Activated CD4-positive, alpha-beta T cell treated with anti-CD3 and anti-CD28 coated beads, Interleukin-2, amount 10 ng/mL, durations not matched to agents 24 days and 14 days (primary cell): ENCODE results near the gene PCNT. TPM values are rescaled to one million over a fixed set of nuclear protein-coding genes. Genes with fewer than 3 reads are reported as not detected.
"Not testable (repeated sequence)": the region's sequence is repeated elsewhere in the genome, so short reads cannot be mapped to it uniquely, and the experiment has no call there.

Experiments used
- DNase-seq: peaks from one replicate; pipeline ENCODE4 v3.0.0; 2022
- H3K27ac Mint-ChIP-seq: one replicate; pipeline ENCODE4 v1.8.0; 2022; ENCODE audit warnings: mild to moderate bottlenecking, mixed read lengths
- H3K27me3 Mint-ChIP-seq: one replicate; pipeline ENCODE4 v1.8.0; 2022; ENCODE audit warnings: mixed read lengths
- H3K36me3 Mint-ChIP-seq: one replicate; pipeline ENCODE4 v1.8.0; 2022; ENCODE audit warnings: low read depth, mild to moderate bottlenecking, mixed read lengths
- H3K4me1 Mint-ChIP-seq: one replicate; pipeline ENCODE4 v1.8.0; 2021; ENCODE audit warnings: mixed read lengths
- H3K4me3 Mint-ChIP-seq: one replicate; pipeline ENCODE4 v1.8.0; 2022; ENCODE audit warnings: mild to moderate bottlenecking, moderate library complexity, mixed read lengths
- H3K9me3 Mint-ChIP-seq: one replicate; pipeline ENCODE4 v1.8.0; 2021; ENCODE audit warnings: mixed read lengths
- intact Hi-C: fragments of 100-400 bp; cut with micrococcal nuclease; formaldehyde crosslinking; loops from one replicate; pipeline ENCODE4 v1.15.1; 2023
- total RNA-seq: library from RNA; stranded (reverse); gene quantifications from 2 replicates; pipeline ENCODE4 v1.2.3, GENCODE V29; 2022

The PCNT gene
- total RNA-seq, 1 donor from 2014 or later, result 52.0 TPM

DNA sequence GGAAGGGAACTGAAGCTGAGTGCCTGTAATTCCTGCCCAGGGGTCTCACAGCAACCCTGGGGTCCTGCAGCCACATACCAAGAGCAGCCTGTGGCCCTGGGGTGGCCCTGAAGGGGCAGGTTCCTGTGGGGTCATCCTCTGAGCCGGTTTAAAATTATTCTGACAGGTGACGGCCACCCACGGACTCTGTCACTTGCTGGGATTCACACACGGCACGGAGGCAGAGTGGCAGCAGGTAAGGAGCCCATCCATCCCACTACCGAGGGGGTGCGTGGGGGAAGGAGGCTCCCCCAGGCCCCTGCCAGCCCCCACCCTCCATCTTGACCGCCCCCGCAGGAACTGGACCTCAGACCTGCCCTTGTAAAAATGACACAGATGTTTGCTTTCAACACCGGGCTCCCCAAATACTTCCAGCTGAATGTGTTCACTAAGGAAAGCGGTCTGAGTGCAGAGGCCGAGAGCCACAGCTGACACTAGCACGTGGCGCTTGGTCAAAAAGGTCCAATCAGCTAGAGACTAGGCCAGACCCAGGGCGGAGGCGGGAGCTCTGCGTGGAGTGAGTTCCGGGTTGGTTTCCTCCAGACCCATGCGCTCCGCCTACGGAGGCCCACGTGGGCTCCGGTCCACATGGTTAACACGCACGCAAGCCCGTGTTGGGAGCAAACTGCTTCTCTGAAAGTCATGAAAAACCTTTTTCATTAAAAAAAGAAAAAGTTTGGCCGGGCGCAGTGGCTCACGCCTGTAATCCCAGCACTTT, 27.8 kb upstream of the PCNT start:
- peak overlapping the region; percentile 63 for H3K4me3 Mint-ChIP-seq
- peak overlapping the region; percentile 78 for H3K27ac Mint-ChIP-seq
- intact Hi-C loops, result loop anchor here (1.0 kb wide), 1 partner anchor 10 kb away; the partner anchor contains the start of gene YBEY
- H3K36me3 Mint-ChIP-seq, result peaks cover 33% of the 10 kb centered on the region
- DNase-seq, result peak; percentile 89
- H3K9me3 Mint-ChIP-seq, result no peaks in the 10 kb centered on the region
- H3K4me1 Mint-ChIP-seq, result peaks cover 17% of the 10 kb centered on the region
- H3K27me3 Mint-ChIP-seq, result no peaks in the 10 kb centered on the region

DNA sequence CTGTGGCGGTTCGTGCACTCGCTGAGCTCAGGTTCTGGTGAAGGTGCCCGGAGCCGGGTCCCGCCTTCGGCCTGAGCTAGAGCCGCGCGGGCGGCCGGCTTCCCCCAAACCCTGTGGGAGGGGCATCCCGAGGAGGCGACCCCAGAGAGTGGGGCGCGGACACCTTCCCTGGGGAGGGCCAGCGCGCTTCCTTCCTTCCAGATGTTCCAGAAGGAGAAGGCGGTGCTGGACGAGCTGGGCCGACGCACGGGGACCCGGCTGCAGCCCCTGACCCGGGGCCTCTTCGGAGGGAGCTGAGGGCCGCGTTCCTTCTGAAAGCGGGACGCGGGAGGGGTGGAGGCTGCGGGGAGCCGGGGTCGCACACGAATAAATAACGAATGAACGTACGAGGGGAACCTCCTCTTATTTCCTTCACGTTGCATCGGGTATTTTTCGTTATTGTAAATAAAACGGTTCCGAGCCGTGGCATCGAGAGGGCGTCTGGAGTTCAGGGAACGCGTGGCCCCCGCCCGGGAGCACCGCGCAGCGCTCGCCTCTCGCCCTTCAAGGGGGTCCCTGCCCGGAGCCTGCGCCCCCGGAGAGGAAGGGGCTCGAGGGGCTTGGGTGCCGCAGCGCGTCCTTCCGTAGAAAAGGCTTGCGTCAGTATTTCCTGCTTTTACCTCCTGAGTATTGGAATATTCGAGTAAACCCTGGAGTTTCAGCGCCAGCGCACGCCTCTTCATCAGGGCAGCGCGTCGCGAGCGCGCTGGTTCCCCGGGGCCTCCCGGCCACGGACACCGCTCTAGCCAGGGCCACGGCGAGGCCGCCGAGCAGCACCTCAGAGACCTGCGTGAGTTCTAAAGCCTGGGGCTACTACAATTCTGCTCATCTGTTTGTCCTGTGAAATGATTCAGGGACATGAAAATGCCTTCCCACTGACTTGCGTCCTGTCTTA, 26.4 kb upstream of the PCNT start:
- no peaks in the 10 kb centered on the region for H3K9me3 Mint-ChIP-seq
- H3K4me3 Mint-ChIP-seq, result peak overlapping the region; percentile 54

DNA sequence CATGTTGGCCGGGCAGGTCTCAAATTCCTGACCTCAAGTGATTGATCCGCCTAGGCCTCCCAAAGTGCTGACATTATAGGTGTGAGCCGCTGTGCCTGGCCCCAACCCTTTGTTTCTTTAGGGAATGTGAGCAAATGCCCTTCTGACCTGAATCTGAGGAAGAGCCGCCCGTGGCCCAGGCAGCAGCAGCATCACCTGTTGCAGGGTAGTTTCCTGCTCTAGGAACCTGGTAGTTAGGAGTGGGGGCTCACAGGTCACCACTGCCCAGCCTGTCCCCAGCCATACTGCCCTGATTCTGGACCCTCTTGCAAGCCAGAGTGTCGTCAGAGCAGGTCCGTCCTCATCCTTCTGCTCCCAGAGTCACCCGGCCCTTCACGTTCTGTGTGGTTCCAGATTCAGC, 24.8 kb upstream of the PCNT start:
- no peaks in the 10 kb centered on the region for H3K27me3 Mint-ChIP-seq
- intact Hi-C loops, result no loop called here
- no peaks in the 10 kb centered on the region for H3K9me3 Mint-ChIP-seq
- H3K4me1 Mint-ChIP-seq, result peaks cover 15% of the 10 kb centered on the region
- no peak overlapping the region for H3K4me3 Mint-ChIP-seq
- H3K27ac Mint-ChIP-seq, result no peak overlapping the region
- DNase-seq, result no peak
- peaks cover 28% of the 10 kb centered on the region for H3K36me3 Mint-ChIP-seq

More for the DNA sequence above, 26.4 kb upstream of the PCNT start:
- intact Hi-C loops, result no loop called here
- Mint-ChIP-seq H3K27me3 (no peaks in the 10 kb centered on the region), H3K27ac (peak overlapping the region; percentile 55), H3K4me1 (peaks cover 15% of the 10 kb centered on the region), H3K36me3 (peaks cover 23% of the 10 kb centered on the region)
- DNase-seq, result peak; percentile 64

- H3K9me3 Mint-ChIP-seq, result no peaks in the 10 kb centered on the region
- peaks cover 37% of the 10 kb centered on the region for H3K36me3 Mint-ChIP-seq
- H3K4me3 Mint-ChIP-seq, result no peak overlapping the region
- peaks cover 3% of the 10 kb centered on the region for H3K4me1 Mint-ChIP-seq
- H3K27ac Mint-ChIP-seq, result no peak overlapping the region
- intact Hi-C loops, result no loop called here
- no peak for DNase-seq
- no peaks in the 10 kb centered on the region for H3K27me3 Mint-ChIP-seq
Observed at GRCh38 chr21:46301759-46302158, 22.2 kb upstream of the PCNT start.

DNA sequence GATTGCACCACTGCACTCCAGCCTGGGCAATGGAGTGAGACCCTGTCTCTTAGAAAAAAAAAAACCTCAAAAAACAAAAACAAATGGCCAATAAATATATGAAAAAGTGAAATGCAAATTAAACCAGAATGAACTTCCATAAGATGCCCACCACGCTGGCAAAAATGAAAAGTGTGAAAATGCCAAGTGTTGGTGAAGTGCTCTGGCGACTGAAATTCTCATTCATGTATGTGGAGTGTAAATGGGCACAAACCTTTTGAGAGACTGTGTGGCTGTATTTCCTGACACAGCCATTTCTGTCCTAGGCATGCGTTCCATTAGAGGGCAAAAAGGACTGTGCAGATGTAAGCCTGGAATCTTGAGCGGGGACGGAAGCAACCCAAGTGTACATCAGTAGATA, 19.5 kb upstream of the PCNT start:
- Mint-ChIP-seq H3K4me3 (no peak overlapping the region), H3K27ac (no peak overlapping the region), H3K9me3 (no peaks in the 10 kb centered on the region), H3K4me1 (no peaks in the 10 kb centered on the region), H3K27me3 (no peaks in the 10 kb centered on the region), H3K36me3 (peaks cover 41% of the 10 kb centered on the region)
- intact Hi-C loops, result no loop called here
- no peak for DNase-seq

- Mint-ChIP-seq H3K36me3 (peaks cover 39% of the 10 kb centered on the region), H3K9me3 (no peaks in the 10 kb centered on the region), H3K27me3 (no peaks in the 10 kb centered on the region), H3K4me1 (no peaks in the 10 kb centered on the region), H3K27ac (no peak overlapping the region), H3K4me3 (no peak overlapping the region)
- intact Hi-C loops, result no loop called here
- no peak for DNase-seq
Observed at GRCh38 chr21:46304955-46305354, 19.0 kb upstream of the PCNT start.

DNA sequence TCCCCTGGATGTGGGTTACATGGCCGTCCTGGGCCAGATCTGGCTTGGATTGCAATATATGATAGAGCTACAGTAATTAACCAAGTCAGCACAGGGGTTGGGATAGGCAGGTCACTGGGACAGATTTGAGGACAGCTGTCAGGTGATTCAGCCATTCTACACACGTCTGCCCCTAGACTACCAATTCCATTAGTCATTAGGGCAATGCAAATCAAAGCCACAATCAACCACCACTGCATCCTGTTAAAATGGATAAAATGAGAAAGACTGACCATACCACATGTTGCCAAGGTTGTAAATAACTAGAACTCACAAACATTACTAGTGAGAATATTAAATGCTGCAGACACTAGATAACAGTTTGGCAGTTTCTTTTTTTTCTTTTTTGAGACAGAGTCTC, 16.3 kb upstream of the PCNT start:
- Mint-ChIP-seq H3K27me3 (no peaks in the 10 kb centered on the region), H3K4me1 (no peaks in the 10 kb centered on the region), H3K4me3 (no peak overlapping the region), H3K36me3 (peaks cover 41% of the 10 kb centered on the region), H3K27ac (no peak overlapping the region), H3K9me3 (no peaks in the 10 kb centered on the region)
- no peak for DNase-seq
- intact Hi-C loops, result no loop called here

GRCh38 chr21:46308431-46308830, 15.5 kb upstream of the PCNT start:
- H3K27ac Mint-ChIP-seq, result no peak overlapping the region
- intact Hi-C loops, result no loop called here
- no peak overlapping the region for H3K4me3 Mint-ChIP-seq
- H3K36me3 Mint-ChIP-seq, result peaks cover 43% of the 10 kb centered on the region
- H3K4me1 Mint-ChIP-seq, result no peaks in the 10 kb centered on the region
- peaks cover 3% of the 10 kb centered on the region for H3K9me3 Mint-ChIP-seq
- no peaks in the 10 kb centered on the region for H3K27me3 Mint-ChIP-seq
- no peak for DNase-seq

DNA sequence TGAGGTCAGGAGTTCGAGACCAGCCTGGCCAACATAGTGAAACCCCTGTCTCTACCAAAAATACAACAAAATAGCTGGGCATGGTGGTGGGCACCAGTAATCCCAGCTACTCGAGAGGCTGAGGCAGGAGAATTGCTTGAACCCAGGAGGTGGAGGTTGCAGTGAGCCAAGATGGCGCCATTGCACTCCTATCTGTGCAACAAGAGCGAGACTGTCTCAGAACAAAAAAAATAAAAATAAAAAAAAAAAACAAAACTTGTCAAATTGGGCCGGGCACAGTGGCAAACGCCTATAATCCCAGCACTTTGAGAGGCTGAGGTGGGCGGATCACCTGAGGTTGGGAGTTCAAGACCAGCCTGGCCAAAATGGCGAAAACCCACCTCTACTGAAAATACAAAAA, 13.7 kb upstream of the PCNT start:
- H3K27me3 Mint-ChIP-seq, H3K4me1 Mint-ChIP-seq, H3K27ac Mint-ChIP-seq, DNase-seq, H3K4me3 Mint-ChIP-seq, H3K9me3 Mint-ChIP-seq, intact Hi-C loops: not testable (repeated sequence)
- peaks cover 41% of the 10 kb centered on the region for H3K36me3 Mint-ChIP-seq

DNA sequence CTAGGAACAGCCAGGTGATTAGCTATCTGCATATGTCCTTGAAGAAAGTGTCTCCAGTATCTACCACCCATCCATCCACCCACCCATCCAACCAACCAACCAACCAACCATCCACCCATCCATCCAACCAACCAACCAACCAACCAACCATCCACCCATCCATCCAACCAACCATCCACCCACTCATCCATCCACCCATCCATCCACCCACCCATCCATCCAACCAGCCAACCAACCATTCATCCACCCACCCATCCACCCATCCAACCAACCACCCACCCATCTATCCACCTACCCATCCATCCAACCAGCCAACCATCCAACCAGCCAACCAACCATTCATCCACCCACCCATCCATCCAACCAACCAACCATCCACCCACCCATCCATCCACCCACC, 12.4 kb upstream of the PCNT start:
- Mint-ChIP-seq H3K36me3 (peaks cover 40% of the 10 kb centered on the region), H3K27me3 (no peaks in the 10 kb centered on the region), H3K27ac (no peak overlapping the region), H3K4me1 (no peaks in the 10 kb centered on the region), H3K4me3 (no peak overlapping the region), H3K9me3 (peaks cover 3% of the 10 kb centered on the region)
- intact Hi-C loops, result no loop called here
- DNase-seq, result no peak

DNA sequence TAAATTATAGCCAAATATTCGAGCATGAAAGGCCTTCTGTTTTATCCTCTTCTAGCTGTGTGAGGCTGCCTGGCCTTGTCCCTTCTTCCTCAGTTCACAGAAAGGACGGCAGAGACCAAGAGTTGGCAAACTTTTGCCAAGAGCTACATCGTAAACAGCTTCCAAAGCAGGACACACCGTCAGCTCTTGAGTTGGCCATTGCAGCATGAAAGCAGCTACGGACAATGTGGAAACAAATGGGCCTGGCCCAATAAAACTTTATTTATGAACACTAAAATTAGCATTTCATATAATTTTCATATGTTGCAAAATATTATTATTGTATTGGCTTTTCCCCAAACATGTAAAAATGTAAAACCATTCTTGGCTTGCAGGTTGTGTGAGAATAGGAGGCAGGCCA, 11.0 kb upstream of the PCNT start:
- no peak for DNase-seq
- H3K27me3 Mint-ChIP-seq, result no peaks in the 10 kb centered on the region
- no peak overlapping the region for H3K4me3 Mint-ChIP-seq
- peaks cover 34% of the 10 kb centered on the region for H3K36me3 Mint-ChIP-seq
- H3K4me1 Mint-ChIP-seq, result no peaks in the 10 kb centered on the region
- H3K27ac Mint-ChIP-seq, result no peak overlapping the region
- H3K9me3 Mint-ChIP-seq, result peaks cover 3% of the 10 kb centered on the region
- intact Hi-C loops, result no loop called here

DNA sequence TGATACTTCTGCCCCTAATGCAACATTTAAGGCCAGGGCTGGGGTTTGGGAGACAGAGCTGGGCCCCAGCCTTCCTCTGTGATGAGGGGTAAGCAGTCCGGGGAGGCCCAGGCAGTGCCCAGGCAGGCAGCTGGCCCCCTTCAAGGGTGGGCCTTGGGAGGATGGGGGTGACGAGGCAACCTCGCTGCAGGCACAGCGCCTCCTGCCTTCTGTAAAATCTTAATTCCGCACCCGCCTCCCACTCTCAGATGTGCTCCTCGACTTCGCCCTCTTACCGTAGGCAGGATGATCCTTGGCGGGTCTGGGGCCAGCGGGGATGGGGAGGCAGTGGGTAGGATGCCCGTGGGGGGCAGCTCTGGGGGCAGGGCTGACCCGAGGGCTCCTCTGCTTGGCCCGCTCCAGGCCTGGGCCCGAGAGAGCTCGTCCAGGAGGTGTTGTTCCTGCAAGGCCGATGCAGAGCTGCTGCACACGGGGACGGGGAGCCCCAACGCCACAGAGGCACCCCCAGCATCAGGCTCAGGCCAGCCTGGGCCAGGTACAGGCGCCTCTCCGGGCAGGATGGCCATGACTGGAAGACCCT, 9.4 kb upstream of the PCNT start:
- intact Hi-C loops, result no loop called here
- peaks cover 30% of the 10 kb centered on the region for H3K36me3 Mint-ChIP-seq
- peaks cover 3% of the 10 kb centered on the region for H3K9me3 Mint-ChIP-seq
- no peak overlapping the region for H3K27ac Mint-ChIP-seq
- H3K4me3 Mint-ChIP-seq, result no peak overlapping the region
- H3K4me1 Mint-ChIP-seq, result no peaks in the 10 kb centered on the region
- H3K27me3 Mint-ChIP-seq, result no peaks in the 10 kb centered on the region
- no peak for DNase-seq

DNA sequence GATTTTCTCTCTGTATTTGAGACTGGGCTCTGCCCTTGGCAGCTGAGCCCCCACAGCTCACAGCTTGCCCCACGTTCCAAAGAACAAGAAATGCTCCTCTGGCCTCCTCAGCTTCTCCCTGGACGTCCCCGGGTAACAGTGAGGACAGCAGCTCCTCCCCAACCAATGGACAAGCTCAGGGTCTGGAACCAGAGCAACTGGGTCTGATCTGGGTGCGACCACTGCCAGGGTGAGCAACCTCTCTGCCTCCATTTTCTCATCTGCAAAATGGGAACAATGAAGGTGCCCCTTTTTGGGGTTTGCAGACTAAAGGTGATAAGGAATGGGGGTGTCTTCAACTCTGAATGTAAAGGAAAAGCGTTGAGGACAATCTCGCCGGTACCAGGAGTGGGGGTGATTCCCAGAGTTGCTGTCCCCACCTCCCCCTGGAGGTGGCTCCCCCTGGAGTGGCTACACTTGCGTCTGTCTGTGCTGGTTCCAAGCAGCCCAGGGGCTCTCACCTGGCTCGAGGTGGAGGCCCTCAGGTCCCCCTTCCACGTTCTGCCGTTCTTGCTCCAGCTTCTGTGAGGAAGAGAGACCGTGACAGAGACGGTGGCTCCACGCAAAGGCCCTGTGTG, 7.1 kb upstream of the PCNT start:
- peaks cover 14% of the 10 kb centered on the region for H3K4me1 Mint-ChIP-seq
- no peak overlapping the region for H3K4me3 Mint-ChIP-seq
- DNase-seq, result no peak
- no peak overlapping the region for H3K27ac Mint-ChIP-seq
- H3K36me3 Mint-ChIP-seq, result peaks cover 33% of the 10 kb centered on the region
- peaks cover 3% of the 10 kb centered on the region for H3K9me3 Mint-ChIP-seq
- intact Hi-C loops, result no loop called here
- no peaks in the 10 kb centered on the region for H3K27me3 Mint-ChIP-seq
